Measurements from ENCODE around the gene CDK18. TPM values are rescaled to one million over a fixed set of nuclear protein-coding genes. Genes with fewer than 3 reads are reported as not detected.

Gene CDK18
- total RNA-seq, 6 experiments from 2014 or later: 0.33 to 2.9 (median 1.7) TPM

DNA sequence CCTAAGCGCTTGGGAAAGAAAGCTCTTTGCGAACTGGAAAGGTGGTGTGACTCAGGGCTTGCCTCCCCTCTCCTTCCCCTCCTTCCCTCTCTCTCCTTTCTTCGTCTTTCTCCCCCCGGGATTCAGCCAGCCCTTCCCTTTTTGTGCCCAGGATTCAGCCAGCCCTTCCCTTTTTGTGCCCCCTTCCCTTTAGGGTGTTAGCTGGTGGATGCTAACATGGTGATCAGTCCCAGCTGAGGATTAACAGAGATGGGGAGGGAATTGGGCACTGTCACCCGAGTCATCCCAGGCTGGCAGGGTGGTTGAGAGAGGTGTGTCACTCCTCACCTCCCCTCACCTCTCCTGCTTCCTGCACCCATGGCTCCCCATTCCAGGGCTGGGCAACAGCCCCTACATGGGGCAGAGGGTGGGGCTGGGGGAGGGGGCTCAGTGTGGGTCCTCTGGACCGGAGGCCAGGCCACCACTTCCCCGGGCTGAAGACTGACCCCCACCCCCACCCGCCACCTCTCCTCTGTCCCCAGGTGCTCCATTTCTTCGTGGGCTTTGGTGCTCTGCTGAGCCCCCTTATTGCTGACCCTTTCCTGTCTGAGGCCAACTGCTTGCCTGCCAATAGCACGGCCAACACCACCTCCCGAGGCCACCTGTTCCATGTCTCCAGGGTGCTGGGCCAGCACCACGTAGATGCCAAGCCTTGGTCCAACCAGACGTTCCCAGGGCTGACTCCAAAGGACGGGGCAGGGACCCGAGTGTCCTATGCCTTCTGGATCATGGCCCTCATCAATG is 75.9 kb downstream of the CDK18 start:
- no peak for DNase-seq
- Mint-ChIP-seq H3K36me3 (ENCODE audit: low read depth) (no peaks in the 10 kb centered on the region), H3K9me3 (no peaks in the 10 kb centered on the region), H3K27ac (no peak overlapping the region), H3K4me3 (no peak overlapping the region), H3K4me1 (ENCODE audit: low read depth) (peaks cover 10% of the 10 kb centered on the region), H3K27me3 (ENCODE audit: insufficient read depth) (peaks cover 51% of the 10 kb centered on the region)
- TF ChIP-seq, protein P1, sequence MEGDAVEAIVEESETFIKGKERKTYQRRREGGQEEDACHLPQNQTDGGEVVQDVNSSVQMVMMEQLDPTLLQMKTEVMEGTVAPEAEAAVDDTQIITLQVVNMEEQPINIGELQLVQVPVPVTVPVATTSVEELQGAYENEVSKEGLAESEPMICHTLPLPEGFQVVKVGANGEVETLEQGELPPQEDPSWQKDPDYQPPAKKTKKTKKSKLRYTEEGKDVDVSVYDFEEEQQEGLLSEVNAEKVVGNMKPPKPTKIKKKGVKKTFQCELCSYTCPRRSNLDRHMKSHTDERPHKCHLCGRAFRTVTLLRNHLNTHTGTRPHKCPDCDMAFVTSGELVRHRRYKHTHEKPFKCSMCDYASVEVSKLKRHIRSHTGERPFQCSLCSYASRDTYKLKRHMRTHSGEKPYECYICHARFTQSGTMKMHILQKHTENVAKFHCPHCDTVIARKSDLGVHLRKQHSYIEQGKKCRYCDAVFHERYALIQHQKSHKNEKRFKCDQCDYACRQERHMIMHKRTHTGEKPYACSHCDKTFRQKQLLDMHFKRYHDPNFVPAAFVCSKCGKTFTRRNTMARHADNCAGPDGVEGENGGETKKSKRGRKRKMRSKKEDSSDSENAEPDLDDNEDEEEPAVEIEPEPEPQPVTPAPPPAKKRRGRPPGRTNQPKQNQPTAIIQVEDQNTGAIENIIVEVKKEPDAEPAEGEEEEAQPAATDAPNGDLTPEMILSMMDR (IDR thresholded peaks at IDR 0.05): no peak

GRCh38 chr1:205580923-205581180 is 76.4 kb downstream of the CDK18 start:
- no peaks in the 10 kb centered on the region for H3K9me3 Mint-ChIP-seq
- H3K27me3 Mint-ChIP-seq (ENCODE audit: insufficient read depth): peaks cover 51% of the 10 kb centered on the region
- H3K4me1 Mint-ChIP-seq (ENCODE audit: low read depth): peaks cover 10% of the 10 kb centered on the region
- no peak overlapping the region for H3K27ac Mint-ChIP-seq
- H3K4me3 Mint-ChIP-seq: no peak overlapping the region
- DNase-seq: no peak
- H3K36me3 Mint-ChIP-seq (ENCODE audit: low read depth): no peaks in the 10 kb centered on the region
- TF ChIP-seq, protein P1 (IDR thresholded peaks at IDR 0.05): no peak

DNA sequence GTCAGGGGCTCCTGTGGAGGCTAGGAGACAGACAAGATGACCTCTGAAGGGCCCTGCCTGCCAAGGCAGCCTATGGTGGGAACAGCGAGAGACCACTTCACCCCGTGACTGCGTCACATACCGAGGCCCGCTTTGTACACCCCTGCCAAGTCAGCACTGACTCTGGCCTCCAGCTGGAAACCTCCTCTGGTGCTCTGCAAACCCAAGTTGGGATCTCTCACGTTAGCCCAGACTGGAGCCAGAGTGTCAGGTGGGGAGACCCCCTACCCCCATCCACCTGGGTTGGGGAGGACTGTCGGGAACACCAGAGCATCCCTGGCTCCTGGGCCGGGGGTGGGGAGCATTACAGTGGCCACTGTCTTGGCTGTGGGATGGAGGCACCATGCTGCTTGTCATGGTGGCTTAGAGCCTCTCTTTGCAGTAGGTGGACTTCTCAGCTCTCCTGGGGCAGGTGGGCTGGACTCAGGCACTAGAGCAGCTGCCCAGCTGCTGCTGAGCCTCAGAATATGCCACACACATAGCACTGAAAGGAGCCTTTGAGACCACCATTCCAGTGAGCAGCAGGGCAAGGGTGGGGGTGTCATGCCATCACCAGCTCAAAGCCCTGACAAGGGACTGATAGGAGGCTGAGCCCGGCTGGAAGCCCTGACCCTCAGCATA is 77.0 kb downstream of the CDK18 start:
- TF ChIP-seq, protein P1 (IDR thresholded peaks at IDR 0.05): no peak
- Mint-ChIP-seq H3K27ac (no peak overlapping the region), H3K4me1 (ENCODE audit: low read depth) (peaks cover 10% of the 10 kb centered on the region), H3K4me3 (no peak overlapping the region), H3K27me3 (ENCODE audit: insufficient read depth) (peaks cover 50% of the 10 kb centered on the region), H3K36me3 (ENCODE audit: low read depth) (no peaks in the 10 kb centered on the region), H3K9me3 (no peaks in the 10 kb centered on the region)
- DNase-seq: no peak

- TF ChIP-seq, protein P1 (IDR thresholded peaks at IDR 0.05): no peak
- Mint-ChIP-seq H3K4me1 (ENCODE audit: low read depth) (peaks cover 10% of the 10 kb centered on the region), H3K27ac (no peak overlapping the region), H3K27me3 (ENCODE audit: insufficient read depth) (peaks cover 46% of the 10 kb centered on the region), H3K4me3 (no peak overlapping the region), H3K36me3 (ENCODE audit: low read depth) (no peaks in the 10 kb centered on the region), H3K9me3 (no peaks in the 10 kb centered on the region)
- no peak for DNase-seq
Measured at GRCh38 chr1:205582046-205582445, 77.6 kb downstream of the CDK18 start.

Other genes with a start within 250 kb of the CDK18 start
- gene NUAK2, start 182.9 kb upstream of the CDK18 start, total RNA-seq (2021; fragmentation: NEBNext Ultra II Directional; extraction: Animal tissue kit (Norgen Biotek cat#: 25700)): 1 to 10 TPM; 6.3 to 8.2 (median 7.3) TPM
- not detected for gene KLHDC8A, start 147.7 kb upstream of the CDK18 start, total RNA-seq (2021; fragmentation: NEBNext Ultra II Directional; extraction: Animal tissue kit (Norgen Biotek cat#: 25700))
- not detected for gene LEMD1, start 82.6 kb upstream of the CDK18 start, total RNA-seq (2021; fragmentation: NEBNext Ultra II Directional; extraction: Animal tissue kit (Norgen Biotek cat#: 25700))
- gene BLACAT1, start 48.6 kb upstream of the CDK18 start, total RNA-seq (2021; fragmentation: NEBNext Ultra II Directional; extraction: Animal tissue kit (Norgen Biotek cat#: 25700)): not detected
- gene ELK4, start 127.3 kb downstream of the CDK18 start, total RNA-seq (2021; fragmentation: NEBNext Ultra II Directional; extraction: Animal tissue kit (Norgen Biotek cat#: 25700)): 10 to 100 TPM; 32.9 to 37.6 (median 35.6) TPM
- 1 to 10 TPM; 1.1 to 2.4 (median 1.4) TPM for gene SLC45A3, start 175.8 kb downstream of the CDK18 start, total RNA-seq (2021; fragmentation: NEBNext Ultra II Directional; extraction: Animal tissue kit (Norgen Biotek cat#: 25700))
- gene NUCKS1, start 245.5 kb downstream of the CDK18 start, total RNA-seq (2021; fragmentation: NEBNext Ultra II Directional; extraction: Animal tissue kit (Norgen Biotek cat#: 25700)): 100 to 1,000 TPM; 187 to 259 (median 222) TPM

Data from HFFc6 (cell line).